Liver (tissue), 9 donors: Measurements from ENCODE around the gene RNF135. TPM values are rescaled to one million over a fixed set of nuclear protein-coding genes. Genes with fewer than 3 reads are reported as not detected.

Experiments
- DNase-seq: peaks from one replicate; pipeline ENCODE4 v3.0.0-alpha.2; 2017; ENCODE audit warnings: low spot score
- H3K27ac ChIP-seq, 2 donors: one replicate each; pipeline ENCODE4 v1.7.0; 2013; ENCODE audit warnings: inconsistent platforms in 2 of 2, low read length in 2 of 2, control low read depth in 1 of 2, low read depth in 1 of 2, mild to moderate bottlenecking in 1 of 2
- H3K27me3 ChIP-seq, 4 donors: one replicate each; pipeline versions ENCODE4 v1.6.1 to v1.7.0; 2013; ENCODE audit warnings: low read length in 3 of 4, inconsistent platforms in 1 of 4, mild to moderate bottlenecking in 1 of 4, moderate library complexity in 1 of 4; ENCODE audit not compliant: control insufficient read depth in 4 of 4, insufficient read depth in 4 of 4
- H3K36me3 ChIP-seq, 4 donors: one replicate each; pipeline versions ENCODE4 v1.6.1 to v1.7.0; 2013; ENCODE audit warnings: low read length in 3 of 4, mild to moderate bottlenecking in 3 of 4, low read depth in 1 of 4, moderate library complexity in 1 of 4; ENCODE audit not compliant: control insufficient read depth in 4 of 4, insufficient read depth in 3 of 4
- H3K4me1 ChIP-seq, 4 donors: one replicate each; pipeline versions ENCODE4 v1.6.1 to v1.7.0; 2013; ENCODE audit warnings: low read length in 3 of 4, mild to moderate bottlenecking in 3 of 4, moderate library complexity in 1 of 4; ENCODE audit not compliant: control insufficient read depth in 4 of 4, insufficient read depth in 4 of 4
- H3K4me3 ChIP-seq, 3 donors: one replicate each; pipeline versions ENCODE4 v1.6.1 to v1.7.0; 2013; ENCODE audit warnings: low read length in 3 of 3, control low read depth in 1 of 3, low read depth in 1 of 3, mild to moderate bottlenecking in 1 of 3
- H3K9ac ChIP-seq, 2 donors: one replicate each; pipeline ENCODE4 v1.7.0; 2013; ENCODE audit warnings: low read length in 2 of 2, mild to moderate bottlenecking in 2 of 2, moderate library complexity in 2 of 2, control low read depth in 1 of 2, low read depth in 1 of 2
- H3K9me3 ChIP-seq, 4 donors: one replicate each; pipeline versions ENCODE4 v1.6.1 to v1.7.0; 2013; ENCODE audit warnings: low read length in 3 of 4; ENCODE audit not compliant: control insufficient read depth in 4 of 4
- EGR1 ChIP-seq, 2 donors: IDR thresholded peaks; 2 replicates each; pipeline ENCODE4 v1.6.1; 2016 to 2018; ENCODE audit warnings: antibody characterized with exemption in 2 of 2, low read depth in 2 of 2
- FOXA1 ChIP-seq: IDR thresholded peaks from 2 replicates; pipeline ENCODE4 v1.6.1; 2016; ENCODE audit warnings: antibody characterized with exemption
- FOXA2 ChIP-seq: IDR thresholded peaks from 2 replicates; pipeline ENCODE4 v1.6.1; 2016; ENCODE audit warnings: antibody characterized with exemption
- GABPA ChIP-seq, 2 donors: IDR thresholded peaks in 1 of 2; conservative IDR thresholded peaks in 1 of 2; 2 replicates each; pipeline ENCODE4 v1.6.1; 2016; ENCODE audit warnings: antibody characterized with exemption in 2 of 2, mild to moderate bottlenecking in 1 of 2, moderate library complexity in 1 of 2
- HNF4A ChIP-seq, 2 donors: conservative IDR thresholded peaks; 2 replicates each; pipeline ENCODE4 v1.6.1; 2016; ENCODE audit warnings: antibody characterized with exemption in 2 of 2, mild to moderate bottlenecking in 2 of 2
- HNF4G ChIP-seq: IDR thresholded peaks from 2 replicates; pipeline ENCODE4 v1.6.1; 2016; ENCODE audit warnings: antibody characterized with exemption
- JUND ChIP-seq, 2 donors: IDR thresholded peaks; 2 replicates each; pipeline ENCODE4 v1.6.1; 2016; ENCODE audit warnings: antibody characterized with exemption in 2 of 2
- NR2F2 ChIP-seq: IDR thresholded peaks from 2 replicates; pipeline ENCODE4 v1.6.1; 2016; ENCODE audit warnings: antibody characterized with exemption
- RAD21 ChIP-seq, 2 donors: IDR thresholded peaks; 2 replicates each; pipeline ENCODE4 v1.6.1; 2016; ENCODE audit warnings: antibody characterized with exemption in 2 of 2, mild to moderate bottlenecking in 2 of 2
- RXRA ChIP-seq, 2 donors: IDR thresholded peaks; 2 replicates each; pipeline ENCODE4 v1.6.1; 2017 to 2018; ENCODE audit warnings: antibody characterized with exemption in 2 of 2, mild to moderate bottlenecking in 1 of 2
- SP1 ChIP-seq: IDR thresholded peaks from 2 replicates; pipeline ENCODE4 v1.6.1; 2018; ENCODE audit warnings: antibody characterized with exemption, mild to moderate bottlenecking
- TAF1 ChIP-seq: conservative IDR thresholded peaks from 2 replicates; pipeline ENCODE4 v1.6.1; 2016; ENCODE audit warnings: antibody characterized with exemption, mild to moderate bottlenecking
- YY1 ChIP-seq: IDR thresholded peaks from 2 replicates; pipeline ENCODE4 v1.6.1; 2016; ENCODE audit warnings: antibody characterized with exemption, mild to moderate bottlenecking
- WGBS: extraction: QIAGEN DNeasy Blood & Tissue Kit; methylation state at CpG from one replicate; pipeline ENCODE4 v1.1.7; 2013; 5-methylcytosine and 5-hydroxymethylcytosine counted together
- polyA plus RNA-seq, 2 donors: library from polyadenylated mRNA; stranded (reverse) in 1 of 2; unstranded in 1 of 2; fragments of 200-250 nt in 1 of 2; fragments of >200 nt in 1 of 2; fragmentation: Nextera tagmentation in 1 of 2; extraction: Ambion mirVana in 1 of 2; gene quantifications; one replicate each; pipeline versions ENCODE4 v1.2.1 to v1.2.3, GENCODE V29; 2013 to 2015
- total RNA-seq, 2 donors: library from RNA; depleted of rRNA; stranded (reverse); fragments of >200 nt; gene quantifications; one replicate each; pipeline ENCODE4 v1.2.3, GENCODE V29; 2014
- TF ChIP-seq, protein P1 (sequence below): IDR thresholded peaks from 2 replicates; pipeline ENCODE4 v1.6.1; 2016; ENCODE audit warnings: antibody characterized with exemption, mild to moderate bottlenecking
- TF ChIP-seq, protein P2 (sequence below): IDR thresholded peaks from 2 replicates; pipeline ENCODE4 v1.6.1; 2016; ENCODE audit warnings: antibody characterized with exemption
- TF ChIP-seq, protein P3 (sequence below): fragments of 150-350 bp; IDR thresholded peaks from 2 replicates; pipeline ENCODE4 v1.5.1; 2017; ENCODE audit warnings: improper control_type of control experiment, low read depth, low read length; ENCODE audit not compliant: missing input control
- TF ChIP-seq, protein P4 (sequence below): IDR thresholded peaks from 2 replicates; pipeline ENCODE4 v1.6.1; 2016; ENCODE audit warnings: antibody characterized with exemption
- TF ChIP-seq, protein P5 (sequence below): IDR thresholded peaks from 2 replicates; pipeline ENCODE4 v1.6.1; 2016; ENCODE audit warnings: antibody characterized with exemption
- donor health status: healthy.
- donor health status: healthy.
- donor health status: healthy.
- donor health status: healthy.
- donor health status: healthy.

RNF135 gene
- total and polyA plus RNA-seq, 4 donors: 3.4 to 5.5 (median 3.7) TPM

DNA sequence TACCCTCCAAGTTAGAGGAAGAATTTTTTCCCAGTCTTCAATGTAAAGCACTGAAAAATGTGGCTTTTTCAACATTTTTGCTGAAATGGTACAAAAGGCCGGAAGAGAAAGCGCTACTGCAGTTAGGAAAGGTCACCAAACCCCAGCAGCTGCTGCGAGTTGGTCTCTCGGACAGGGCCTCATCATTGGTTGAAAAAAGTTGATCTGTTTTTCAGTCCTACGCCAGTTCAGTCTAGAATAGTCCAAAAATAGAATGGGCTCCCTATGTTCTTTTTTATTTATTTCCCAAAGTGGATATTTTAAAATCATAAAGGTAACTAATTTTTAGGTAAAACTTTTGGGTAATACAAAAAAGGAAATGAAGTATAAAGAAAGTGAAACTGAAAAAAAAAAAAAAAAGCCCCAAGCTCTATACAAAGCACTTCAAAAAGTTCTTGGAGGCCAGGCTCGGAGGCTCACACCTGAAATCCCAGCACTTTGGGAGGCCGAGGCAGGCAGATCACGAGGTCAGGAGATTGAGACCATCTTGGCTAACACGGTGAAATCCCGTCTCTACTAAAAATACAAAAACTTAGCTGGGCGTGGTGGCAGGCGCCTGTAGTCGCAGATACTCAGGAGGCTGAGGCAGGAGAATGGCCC, 31.7 kb upstream of the RNF135 start:
- no peak for TF ChIP-seq SP1
- TF ChIP-seq, protein P1, sequence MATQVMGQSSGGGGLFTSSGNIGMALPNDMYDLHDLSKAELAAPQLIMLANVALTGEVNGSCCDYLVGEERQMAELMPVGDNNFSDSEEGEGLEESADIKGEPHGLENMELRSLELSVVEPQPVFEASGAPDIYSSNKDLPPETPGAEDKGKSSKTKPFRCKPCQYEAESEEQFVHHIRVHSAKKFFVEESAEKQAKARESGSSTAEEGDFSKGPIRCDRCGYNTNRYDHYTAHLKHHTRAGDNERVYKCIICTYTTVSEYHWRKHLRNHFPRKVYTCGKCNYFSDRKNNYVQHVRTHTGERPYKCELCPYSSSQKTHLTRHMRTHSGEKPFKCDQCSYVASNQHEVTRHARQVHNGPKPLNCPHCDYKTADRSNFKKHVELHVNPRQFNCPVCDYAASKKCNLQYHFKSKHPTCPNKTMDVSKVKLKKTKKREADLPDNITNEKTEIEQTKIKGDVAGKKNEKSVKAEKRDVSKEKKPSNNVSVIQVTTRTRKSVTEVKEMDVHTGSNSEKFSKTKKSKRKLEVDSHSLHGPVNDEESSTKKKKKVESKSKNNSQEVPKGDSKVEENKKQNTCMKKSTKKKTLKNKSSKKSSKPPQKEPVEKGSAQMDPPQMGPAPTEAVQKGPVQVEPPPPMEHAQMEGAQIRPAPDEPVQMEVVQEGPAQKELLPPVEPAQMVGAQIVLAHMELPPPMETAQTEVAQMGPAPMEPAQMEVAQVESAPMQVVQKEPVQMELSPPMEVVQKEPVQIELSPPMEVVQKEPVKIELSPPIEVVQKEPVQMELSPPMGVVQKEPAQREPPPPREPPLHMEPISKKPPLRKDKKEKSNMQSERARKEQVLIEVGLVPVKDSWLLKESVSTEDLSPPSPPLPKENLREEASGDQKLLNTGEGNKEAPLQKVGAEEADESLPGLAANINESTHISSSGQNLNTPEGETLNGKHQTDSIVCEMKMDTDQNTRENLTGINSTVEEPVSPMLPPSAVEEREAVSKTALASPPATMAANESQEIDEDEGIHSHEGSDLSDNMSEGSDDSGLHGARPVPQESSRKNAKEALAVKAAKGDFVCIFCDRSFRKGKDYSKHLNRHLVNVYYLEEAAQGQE: no peak
- TF ChIP-seq FOXA2: no peak
- no peak for TF ChIP-seq TAF1
- TF ChIP-seq, protein P2, sequence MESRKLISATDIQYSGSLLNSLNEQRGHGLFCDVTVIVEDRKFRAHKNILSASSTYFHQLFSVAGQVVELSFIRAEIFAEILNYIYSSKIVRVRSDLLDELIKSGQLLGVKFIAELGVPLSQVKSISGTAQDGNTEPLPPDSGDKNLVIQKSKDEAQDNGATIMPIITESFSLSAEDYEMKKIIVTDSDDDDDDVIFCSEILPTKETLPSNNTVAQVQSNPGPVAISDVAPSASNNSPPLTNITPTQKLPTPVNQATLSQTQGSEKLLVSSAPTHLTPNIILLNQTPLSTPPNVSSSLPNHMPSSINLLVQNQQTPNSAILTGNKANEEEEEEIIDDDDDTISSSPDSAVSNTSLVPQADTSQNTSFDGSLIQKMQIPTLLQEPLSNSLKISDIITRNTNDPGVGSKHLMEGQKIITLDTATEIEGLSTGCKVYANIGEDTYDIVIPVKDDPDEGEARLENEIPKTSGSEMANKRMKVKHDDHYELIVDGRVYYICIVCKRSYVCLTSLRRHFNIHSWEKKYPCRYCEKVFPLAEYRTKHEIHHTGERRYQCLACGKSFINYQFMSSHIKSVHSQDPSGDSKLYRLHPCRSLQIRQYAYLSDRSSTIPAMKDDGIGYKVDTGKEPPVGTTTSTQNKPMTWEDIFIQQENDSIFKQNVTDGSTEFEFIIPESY: no peak
- no peak for TF ChIP-seq RAD21 (IDR thresholded peaks at IDR 0.05)
- peak; percentile 56 for TF ChIP-seq NR2F2
- H3K9ac ChIP-seq: no peak overlapping the region
- no peaks in the 10 kb centered on the region for H3K27me3 ChIP-seq
- H3K27ac ChIP-seq: no peak overlapping the region
- no peaks in the 10 kb centered on the region for H3K4me1 ChIP-seq
- H3K9me3 ChIP-seq: no peaks in the 10 kb centered on the region
- H3K36me3 ChIP-seq: peaks cover 0 to 3% (median 0%) of the 10 kb centered on the region in 4 donors
- 79% methylated on average over 13 of the region's 13 CpGs for WGBS
- no peak for DNase-seq
- no peak overlapping the region for H3K4me3 ChIP-seq

DNA sequence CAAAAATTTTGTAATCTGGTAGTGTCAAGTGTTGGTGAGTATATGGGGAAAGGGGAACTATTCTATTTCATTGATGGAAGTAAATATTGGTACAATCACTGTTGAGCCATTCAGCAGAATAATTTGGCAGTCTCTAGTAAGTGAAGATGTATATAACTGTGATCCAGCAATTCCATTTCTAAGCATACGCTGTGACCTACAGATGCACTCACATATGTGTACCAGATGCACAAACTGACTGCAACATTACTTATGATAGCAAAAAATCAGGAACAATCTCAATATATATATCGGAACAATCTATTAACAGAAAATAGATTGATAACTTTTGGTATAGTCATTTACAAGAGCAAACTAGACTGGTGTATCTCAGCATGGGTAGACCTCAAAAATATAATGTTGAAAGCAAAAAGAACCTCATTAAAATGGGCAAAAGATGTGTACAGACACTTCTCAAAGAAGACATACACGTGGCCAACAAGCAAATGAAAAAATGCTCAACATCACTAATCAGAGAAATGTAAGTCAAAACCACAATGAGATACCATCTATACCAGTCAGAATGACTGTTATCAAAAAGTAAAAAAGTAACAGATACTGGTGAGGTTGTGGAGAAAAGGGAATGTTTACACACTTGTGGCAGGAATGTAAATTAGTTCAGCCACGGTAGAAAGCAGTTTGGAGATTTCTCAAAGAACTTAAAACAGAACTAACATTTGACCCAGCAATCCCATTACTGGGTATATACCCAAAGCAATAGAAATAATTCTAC, 28.3 kb upstream of the RNF135 start:
- no peaks in the 10 kb centered on the region for H3K4me1 ChIP-seq
- H3K9me3 ChIP-seq: no peaks in the 10 kb centered on the region
- no peak for TF ChIP-seq GABPA (IDR thresholded peaks at IDR 0.05 in 1 of 2, conservative IDR thresholded peaks at IDR 0.05 in 1 of 2)
- no peak for TF ChIP-seq RXRA (IDR thresholded peaks at IDR 0.05)
- TF ChIP-seq JUND (IDR thresholded peaks at IDR 0.05): no peak
- TF ChIP-seq YY1: no peak
- TF ChIP-seq, protein P3, sequence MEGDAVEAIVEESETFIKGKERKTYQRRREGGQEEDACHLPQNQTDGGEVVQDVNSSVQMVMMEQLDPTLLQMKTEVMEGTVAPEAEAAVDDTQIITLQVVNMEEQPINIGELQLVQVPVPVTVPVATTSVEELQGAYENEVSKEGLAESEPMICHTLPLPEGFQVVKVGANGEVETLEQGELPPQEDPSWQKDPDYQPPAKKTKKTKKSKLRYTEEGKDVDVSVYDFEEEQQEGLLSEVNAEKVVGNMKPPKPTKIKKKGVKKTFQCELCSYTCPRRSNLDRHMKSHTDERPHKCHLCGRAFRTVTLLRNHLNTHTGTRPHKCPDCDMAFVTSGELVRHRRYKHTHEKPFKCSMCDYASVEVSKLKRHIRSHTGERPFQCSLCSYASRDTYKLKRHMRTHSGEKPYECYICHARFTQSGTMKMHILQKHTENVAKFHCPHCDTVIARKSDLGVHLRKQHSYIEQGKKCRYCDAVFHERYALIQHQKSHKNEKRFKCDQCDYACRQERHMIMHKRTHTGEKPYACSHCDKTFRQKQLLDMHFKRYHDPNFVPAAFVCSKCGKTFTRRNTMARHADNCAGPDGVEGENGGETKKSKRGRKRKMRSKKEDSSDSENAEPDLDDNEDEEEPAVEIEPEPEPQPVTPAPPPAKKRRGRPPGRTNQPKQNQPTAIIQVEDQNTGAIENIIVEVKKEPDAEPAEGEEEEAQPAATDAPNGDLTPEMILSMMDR: no peak
- TF ChIP-seq FOXA1: no peak
- TF ChIP-seq NR2F2: no peak
- no peak for TF ChIP-seq HNF4A (conservative IDR thresholded peaks at IDR 0.05)
- TF ChIP-seq RAD21 (IDR thresholded peaks at IDR 0.05): no peak
- no peak for TF ChIP-seq EGR1 (IDR thresholded peaks at IDR 0.05; ENCODE audit: low read depth in 2 of 2)
- no peak for TF ChIP-seq TAF1
- TF ChIP-seq, protein P1: no peak
- TF ChIP-seq, protein P4, sequence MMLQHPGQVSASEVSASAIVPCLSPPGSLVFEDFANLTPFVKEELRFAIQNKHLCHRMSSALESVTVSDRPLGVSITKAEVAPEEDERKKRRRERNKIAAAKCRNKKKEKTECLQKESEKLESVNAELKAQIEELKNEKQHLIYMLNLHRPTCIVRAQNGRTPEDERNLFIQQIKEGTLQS: no peak
- TF ChIP-seq FOXA2: no peak
- TF ChIP-seq HNF4G: no peak
- TF ChIP-seq, protein P5, sequence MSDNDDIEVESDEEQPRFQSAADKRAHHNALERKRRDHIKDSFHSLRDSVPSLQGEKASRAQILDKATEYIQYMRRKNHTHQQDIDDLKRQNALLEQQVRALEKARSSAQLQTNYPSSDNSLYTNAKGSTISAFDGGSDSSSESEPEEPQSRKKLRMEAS: no peak
- H3K4me3 ChIP-seq: no peak overlapping the region
- no peaks in the 10 kb centered on the region for H3K27me3 ChIP-seq
- peaks cover 0 to 3% (median 0%) of the 10 kb centered on the region in 4 donors for H3K36me3 ChIP-seq
- H3K27ac ChIP-seq: no peak overlapping the region
- WGBS: 71% methylated on average over 4 of the region's 4 CpGs
- H3K9ac ChIP-seq: no peak overlapping the region
- DNase-seq: no peak
